Hematopoietic multipotent progenitor cell treated with erythropoietin and hydrocortisone succinate and interleukin-3 and kit ligand, for 8 days (in vitro differentiated cells): ENCODE results near the gene SLC2A3.
A peak's percentile ranks its signal among the peaks of the same experiment; 100 is the strongest.
"Not testable (repeated sequence)": the region's sequence is repeated elsewhere in the genome, so short reads cannot be mapped to it uniquely, and the experiment has no call there.

Source experiments
- DNase-seq: peaks from one replicate; pipeline ENCODE4 v3.0.0-alpha.2; 2015

The SLC2A3 gene

GRCh38 chr12:7950230-7950943, 14.4 kb upstream of the SLC2A3 start:
- not testable (repeated sequence) for DNase-seq

- DNase-seq, result no peak
Observed at GRCh38 chr12:7948589-7949260, 12.7 kb upstream of the SLC2A3 start.

DNA sequence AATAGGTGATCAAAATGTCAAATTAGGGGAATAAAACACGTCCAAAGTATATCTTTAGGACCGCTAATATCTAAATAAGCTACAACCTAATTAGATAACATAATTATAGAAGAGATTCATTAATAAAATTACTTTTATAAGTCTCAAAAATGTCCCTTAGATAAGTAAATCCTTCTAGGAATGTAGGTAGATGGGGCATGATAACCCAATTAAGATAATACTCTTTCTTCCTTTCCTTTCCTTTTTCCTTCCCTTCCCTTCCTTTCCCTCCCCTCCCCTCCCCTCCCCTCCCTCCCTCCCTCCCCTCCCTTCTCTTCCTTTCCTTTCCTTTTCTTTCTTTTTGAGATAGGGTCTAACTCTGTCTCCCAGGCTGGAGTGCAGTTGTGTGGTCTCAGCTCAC, 11.0 kb upstream of the SLC2A3 start:
- no peak for DNase-seq

DNA sequence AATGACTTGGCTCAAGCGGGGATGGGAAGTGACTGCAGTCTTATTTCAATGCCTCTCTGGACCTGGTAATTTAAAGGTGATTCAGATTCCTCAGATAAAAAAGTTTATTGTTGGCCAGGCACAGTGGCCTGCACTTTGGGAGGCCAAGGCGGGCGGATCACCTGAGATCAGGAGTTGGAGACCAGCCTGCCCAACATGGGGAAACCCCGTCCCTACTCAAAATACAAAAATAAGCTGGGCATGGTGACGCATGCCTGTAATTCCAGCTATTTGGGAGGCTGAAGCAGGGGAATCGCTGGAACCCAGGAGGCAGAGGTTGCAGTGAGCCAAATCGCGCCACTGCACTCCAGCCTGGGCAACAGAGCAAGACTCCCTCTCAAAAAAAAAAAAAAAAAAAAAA, 8.8 kb upstream of the SLC2A3 start:
- DNase-seq, result not testable (repeated sequence)

DNA sequence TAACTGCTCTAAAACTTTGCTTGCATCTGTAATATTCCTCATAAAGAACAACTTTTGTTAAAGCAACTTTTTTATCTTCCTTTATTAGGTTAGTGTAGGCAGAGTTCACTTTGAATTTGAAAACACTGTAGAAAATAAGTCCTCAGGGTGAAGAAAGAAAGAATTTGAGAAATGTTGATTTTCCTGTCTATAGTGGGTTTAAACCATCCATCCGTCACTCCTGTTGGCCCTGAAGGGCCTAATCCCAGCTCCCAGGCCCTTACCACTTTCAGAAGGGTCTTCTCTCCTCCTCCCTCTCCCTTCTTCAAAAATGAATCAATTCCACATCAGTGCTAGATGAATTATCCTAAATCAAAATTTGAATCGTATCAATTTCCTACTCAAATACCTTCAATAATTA, 4.9 kb upstream of the SLC2A3 start:
- no peak for DNase-seq

DNA sequence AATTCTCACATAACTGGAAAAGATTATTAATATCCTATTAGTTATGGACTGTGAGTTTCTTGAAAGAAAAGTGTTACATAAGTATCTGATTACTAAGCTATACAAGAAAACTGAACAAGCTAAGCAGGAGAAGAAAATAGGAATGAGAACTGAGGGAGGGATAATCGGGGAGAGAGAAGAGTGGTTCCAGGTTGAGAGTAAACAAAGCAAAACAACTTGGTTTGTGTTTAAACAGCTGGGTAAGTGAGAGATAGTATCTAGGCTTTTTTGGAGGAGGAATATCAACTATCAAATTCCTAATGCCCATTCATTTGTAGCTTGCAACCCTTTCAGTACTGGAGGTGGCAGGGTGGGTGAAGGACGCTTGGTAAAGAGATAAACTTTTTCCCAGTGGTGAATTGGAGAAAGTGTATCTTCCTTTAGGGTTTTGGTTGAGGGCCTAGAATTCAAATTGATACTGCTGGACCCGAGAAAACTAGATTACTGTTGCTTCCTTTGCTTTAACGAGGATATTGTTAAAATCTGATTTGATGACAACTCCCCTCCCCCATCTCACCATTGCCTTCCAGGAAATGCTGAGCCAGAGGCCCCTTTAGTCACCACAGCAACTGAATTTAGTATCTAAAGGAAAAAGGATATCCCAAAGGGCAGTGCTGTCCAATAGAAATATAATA, 2.0 kb upstream of the SLC2A3 start:
- peak; percentile 71 for DNase-seq

- DNase-seq, result no peak
Observed at GRCh38 chr12:7934889-7935492, 996 bp downstream of the SLC2A3 start.

GRCh38 chr12:7934091-7934888, 1.7 kb downstream of the SLC2A3 start:
- DNase-seq, result peak; percentile 75

DNA sequence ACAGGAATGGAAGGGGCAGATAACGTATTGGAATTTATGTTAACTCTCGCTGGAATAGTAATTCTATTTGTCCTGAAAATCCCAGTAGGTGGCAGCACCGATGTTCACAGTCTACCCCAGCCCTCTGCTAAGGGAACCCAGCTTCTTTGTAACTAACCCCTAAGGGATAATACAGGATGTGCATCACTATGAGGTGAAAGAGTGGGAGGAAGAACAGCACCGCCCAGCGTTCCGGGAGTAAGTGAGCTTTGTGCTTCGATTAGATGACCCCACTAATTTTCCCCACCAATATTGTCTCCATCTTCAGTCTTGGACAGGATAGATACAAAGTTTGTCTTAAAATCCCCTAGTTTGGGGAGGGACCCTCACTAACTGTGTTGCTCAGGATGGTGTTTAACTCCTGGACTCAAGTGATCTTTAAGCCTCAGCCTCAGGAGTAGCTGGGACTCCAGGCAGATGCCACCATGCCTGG, 2.7 kb downstream of the SLC2A3 start:
- peak; percentile 97 for DNase-seq

GRCh38 chr12:7932599-7933240, 3.3 kb downstream of the SLC2A3 start:
- DNase-seq, result not testable (repeated sequence)

- no peak for DNase-seq
Observed at GRCh38 chr12:7929083-7929792, 6.7 kb downstream of the SLC2A3 start.

GRCh38 chr12:7927470-7927869, 8.5 kb downstream of the SLC2A3 start:
- DNase-seq, result no peak

GRCh38 chr12:7926068-7926666, 9.8 kb downstream of the SLC2A3 start:
- not testable (repeated sequence) for DNase-seq

DNA sequence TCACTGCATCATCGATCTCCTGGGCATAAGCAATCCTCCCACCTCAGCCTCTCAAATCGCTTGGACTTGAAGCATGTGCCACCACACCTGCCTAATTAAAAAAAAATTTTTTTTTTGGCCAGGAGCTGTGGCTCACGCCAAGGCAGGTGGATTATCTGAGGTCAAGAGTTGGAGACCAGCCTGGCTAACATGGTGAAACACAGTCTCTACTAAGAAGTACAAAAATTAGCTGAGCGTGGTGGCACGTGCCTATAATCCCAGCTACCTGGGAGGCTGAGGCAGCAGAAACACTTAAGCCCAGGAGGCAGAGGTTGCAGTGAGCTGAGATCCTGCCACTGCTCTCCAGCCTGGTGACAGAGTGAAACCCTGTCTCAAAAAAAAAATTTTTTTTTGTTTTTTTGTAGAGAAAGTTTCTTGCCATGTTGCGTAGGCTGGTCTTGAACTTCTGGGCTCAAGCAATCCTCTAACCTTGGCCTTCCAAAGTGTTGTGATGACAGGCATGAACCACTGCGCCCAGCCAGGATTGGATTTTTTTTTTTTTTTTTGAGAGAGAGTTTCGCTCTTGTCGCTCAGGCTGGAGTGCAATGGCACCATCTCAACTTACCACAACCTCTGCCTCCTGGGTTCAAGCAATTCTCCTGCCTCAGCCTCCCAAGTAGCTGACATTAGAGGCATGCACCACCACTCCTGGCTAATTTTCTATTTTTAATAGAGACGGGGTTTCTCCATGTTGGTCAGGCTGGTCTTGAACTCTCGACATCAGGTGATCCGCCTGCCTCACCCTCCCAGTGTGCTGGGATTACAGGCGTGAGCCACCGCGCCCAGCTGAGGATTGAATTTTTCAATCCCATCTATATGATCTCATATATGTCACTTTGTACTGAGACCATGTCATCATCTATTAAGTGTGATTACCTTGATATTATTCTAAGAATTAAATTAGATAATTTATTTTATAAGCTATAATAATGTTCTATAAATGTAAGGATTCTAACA, 12.4 kb downstream of the SLC2A3 start:
- DNase-seq, result no peak

GRCh38 chr12:7921181-7921580, 14.8 kb downstream of the SLC2A3 start:
- DNase-seq, result not testable (repeated sequence)

DNA sequence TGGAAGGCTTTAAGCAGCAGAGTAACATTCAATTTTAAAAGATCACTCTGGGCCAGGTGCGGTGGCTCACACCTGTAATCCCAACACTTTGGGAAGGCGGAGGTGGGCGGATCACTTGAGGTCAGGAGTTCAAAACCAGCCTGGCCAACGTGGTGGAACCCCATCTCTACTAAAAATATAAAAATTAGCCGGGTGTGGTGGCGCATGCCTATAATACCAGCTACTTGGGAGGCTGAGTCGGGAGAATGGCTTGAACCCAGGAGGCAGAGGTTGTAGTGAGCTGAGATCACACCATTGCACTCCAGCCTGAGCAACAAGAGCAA, 17.8 kb downstream of the SLC2A3 start:
- DNase-seq, result not testable (repeated sequence)

GRCh38 chr12:7917392-7918267, 18.4 kb downstream of the SLC2A3 start:
- no peak for DNase-seq

GRCh38 chr12:7916936-7917335, 19.1 kb downstream of the SLC2A3 start:
- no peak for DNase-seq
